GM18505 (cell line): Measurements from ENCODE around the gene GPR156.

Experiments
- ATAC-seq: cut with Tn5 transposase; IDR thresholded peaks from one replicate; pipeline ENCODE4 v1.9.1; 2021; ENCODE audit not compliant: unreplicated experiment
- POLR2A ChIP-seq: IDR thresholded peaks from 4 replicates; pipeline ENCODE4 v1.6.1; 2011; ENCODE audit warnings: borderline replicate concordance; ENCODE audit not compliant: insufficient read depth, insufficient read length; ENCODE audit errors: extremely low read depth

GPR156 gene

GRCh38 chr3:120198305-120198878, 86.6 kb downstream of the GPR156 start:
- TF ChIP-seq POLR2A: no peak
- no peak for ATAC-seq

DNA sequence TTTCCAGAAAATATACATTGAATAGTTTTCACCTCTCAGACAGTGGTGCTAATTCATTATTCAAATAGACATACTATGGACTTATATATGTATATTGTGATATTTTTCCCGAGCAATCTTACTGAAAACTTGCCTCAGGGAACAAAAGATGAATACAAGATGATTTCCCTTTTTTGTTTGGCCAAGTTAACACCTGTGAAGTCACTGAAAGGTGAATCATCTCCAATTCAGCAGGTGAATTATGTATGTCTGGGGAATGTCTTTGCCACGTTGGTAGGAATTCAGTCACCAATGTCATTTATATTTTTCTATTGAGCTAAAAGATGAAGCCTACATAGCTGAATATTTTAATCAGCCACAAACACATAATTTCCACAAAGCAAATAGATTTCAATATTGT, 88.2 kb downstream of the GPR156 start:
- ATAC-seq: no peak

GRCh38 chr3:120196333-120196732, 88.7 kb downstream of the GPR156 start:
- no peak for TF ChIP-seq POLR2A
- no peak for ATAC-seq

More for the DNA sequence above, 88.2 kb downstream of the GPR156 start:
- TF ChIP-seq POLR2A: no peak

DNA sequence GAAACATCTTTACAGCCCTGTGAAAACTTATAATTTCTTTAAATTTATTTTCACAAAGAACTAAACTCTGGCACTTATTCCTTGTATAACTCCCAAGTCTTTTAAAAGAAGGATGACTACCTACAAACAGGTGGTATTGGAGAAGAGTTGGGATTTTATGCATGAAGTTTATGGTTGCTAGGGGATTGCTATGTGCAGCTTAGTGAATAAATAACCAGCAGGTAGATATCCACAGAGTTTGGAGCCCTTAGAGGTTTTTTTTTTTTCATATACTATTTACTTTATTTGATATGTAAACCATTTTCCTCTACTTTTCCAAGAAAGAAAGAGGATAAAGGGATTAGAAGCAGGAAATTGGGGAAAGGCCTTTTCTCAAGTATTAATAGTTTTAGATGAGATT, 91.5 kb downstream of the GPR156 start:
- TF ChIP-seq POLR2A: no peak
- ATAC-seq: no peak

GRCh38 chr3:120192579-120192978, 92.4 kb downstream of the GPR156 start:
- ATAC-seq: no peak
- TF ChIP-seq POLR2A: no peak

DNA sequence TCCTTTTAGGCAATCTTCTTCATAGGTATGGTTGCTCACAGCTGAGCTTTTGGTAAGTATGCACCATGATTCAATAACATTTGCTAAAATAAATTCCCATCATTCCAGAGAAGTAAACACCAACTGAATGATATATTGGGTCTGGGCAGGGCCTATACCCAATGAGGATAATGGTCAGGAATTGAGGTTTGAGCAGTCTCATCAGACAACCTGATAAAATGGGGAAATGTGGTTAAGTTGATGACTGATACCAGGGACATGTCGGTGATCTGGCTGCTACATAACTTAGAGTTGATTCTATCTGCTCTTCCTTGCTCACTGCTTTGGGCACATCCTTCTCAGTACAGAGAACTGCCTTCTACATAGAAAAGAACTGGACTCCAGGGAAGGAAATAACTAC, 92.9 kb downstream of the GPR156 start:
- TF ChIP-seq POLR2A: no peak
- ATAC-seq: no peak

DNA sequence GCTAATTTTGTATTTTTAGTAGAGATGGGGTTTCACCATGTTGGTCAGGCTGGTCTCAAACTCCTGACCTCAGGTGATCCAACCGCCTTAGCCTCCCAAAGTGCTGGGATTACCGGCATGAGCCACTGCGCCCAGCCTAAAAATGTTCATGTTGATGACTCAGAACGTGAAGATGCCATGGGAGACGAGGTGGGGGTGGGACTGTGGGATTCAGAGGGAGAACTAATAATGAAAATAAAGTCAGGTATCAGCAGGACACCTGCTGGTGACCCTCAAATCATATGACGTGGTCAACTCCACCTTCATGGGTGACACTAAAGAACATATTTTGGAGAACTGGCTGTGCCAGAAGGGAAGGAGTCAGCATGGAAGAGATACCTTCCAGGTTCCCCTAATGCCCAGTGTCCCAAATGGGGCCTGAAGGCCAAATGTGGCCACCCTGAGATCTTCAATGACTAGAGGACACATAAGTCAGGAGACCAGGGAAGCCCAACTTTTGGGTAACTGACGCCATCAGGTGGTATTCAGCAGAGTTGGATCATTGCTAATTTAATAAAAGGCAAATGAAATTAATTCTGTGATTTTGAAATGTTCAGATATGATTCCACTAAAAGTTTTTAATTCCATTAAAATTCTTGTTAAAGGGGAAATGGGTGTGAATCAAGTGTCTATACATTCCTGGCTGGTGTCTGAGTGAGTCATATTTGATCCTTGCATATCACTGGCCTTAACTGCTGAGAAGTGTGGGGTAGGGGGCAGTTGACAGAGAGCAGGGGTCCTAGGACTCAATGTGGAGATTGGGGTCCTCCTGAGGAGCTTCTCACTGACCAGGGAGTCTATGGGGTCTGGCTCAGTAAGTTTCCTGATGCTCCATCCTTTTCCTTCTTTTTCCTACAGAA, 102.2 kb downstream of the GPR156 start:
- no peak for TF ChIP-seq POLR2A
- ATAC-seq: no peak

DNA sequence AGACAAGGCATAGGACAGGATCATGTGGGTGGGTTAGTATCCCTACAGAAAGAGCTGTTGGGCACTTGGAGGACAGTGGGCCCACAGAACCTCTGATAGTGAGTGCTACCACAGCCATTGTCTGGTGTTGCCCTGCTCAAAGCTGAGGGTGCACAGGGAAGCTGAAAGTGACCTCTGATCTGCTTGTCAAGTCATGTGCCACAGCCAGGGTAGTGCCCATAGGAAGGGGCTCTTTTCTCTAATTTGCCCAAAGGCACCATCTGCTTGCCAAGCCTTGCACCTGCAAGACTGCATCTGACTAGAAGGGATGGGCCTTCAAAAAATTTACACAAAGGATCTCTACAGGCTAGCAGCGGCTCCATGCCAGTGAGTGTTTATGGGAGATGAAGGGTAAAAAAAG, 103.4 kb downstream of the GPR156 start:
- TF ChIP-seq POLR2A: no peak
- no peak for ATAC-seq

DNA sequence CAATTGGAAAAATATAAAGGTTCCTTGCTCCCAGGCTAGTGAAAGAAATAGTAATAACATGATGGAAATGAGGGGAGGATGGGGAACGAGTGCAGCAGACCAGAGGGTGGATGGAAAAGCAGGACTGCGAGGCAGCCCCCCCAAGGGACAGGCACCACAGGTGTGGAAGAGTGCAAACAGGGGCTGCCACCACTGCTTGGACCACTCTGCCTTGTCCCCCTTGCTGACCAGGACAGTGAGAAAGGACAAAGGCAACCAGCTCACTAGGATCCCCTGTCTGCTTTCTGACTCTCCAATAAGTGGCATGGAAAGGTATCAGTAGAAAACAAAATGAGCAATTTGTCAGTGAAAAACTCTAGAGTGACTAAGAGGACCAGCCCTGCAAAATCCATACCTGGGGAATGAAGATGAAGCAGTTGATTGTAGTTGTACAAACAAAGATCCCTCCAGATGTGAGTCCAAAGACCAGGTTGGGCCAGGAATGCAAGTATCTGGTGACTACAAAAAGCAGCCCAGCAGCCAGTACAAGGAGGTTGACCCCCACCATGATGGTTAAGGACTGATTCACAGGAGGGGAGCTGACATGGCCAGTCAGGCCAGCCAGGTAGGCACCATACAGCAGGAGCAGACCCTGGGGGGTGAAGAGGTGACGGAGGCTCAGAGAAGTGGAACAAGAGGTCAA, 104.2 kb downstream of the GPR156 start:
- no peak for ATAC-seq
- no peak for TF ChIP-seq POLR2A

- ATAC-seq: no peak
- no peak for TF ChIP-seq POLR2A
Observed at GRCh38 chr3:120177707-120178306, 107.2 kb downstream of the GPR156 start.

- TF ChIP-seq POLR2A: no peak
Observed at GRCh38 chr3:120177151-120177550, 107.9 kb downstream of the GPR156 start.

GRCh38 chr3:120174811-120175539, 110.0 kb downstream of the GPR156 start:
- ATAC-seq: no peak
- no peak for TF ChIP-seq POLR2A

More at GRCh38 chr3:120177151-120177550, 107.9 kb downstream of the GPR156 start:
- ATAC-seq: no peak
